Activated CD4-positive, alpha-beta T cell treated with anti-CD3 and anti-CD28 coated beads, Interleukin-2, amount 10 ng/mL, durations not matched to agents 24 days and 14 days (primary cell): ENCODE data around the gene PSMG3. TPM values are rescaled to one million over a fixed set of nuclear protein-coding genes. Genes with fewer than 3 reads are reported as not detected.

Experiments
- DNase-seq: peaks from one replicate; pipeline ENCODE4 v3.0.0; 2022
- H3K27ac Mint-ChIP-seq: one replicate; pipeline ENCODE4 v1.8.0; 2022; ENCODE audit warnings: mild to moderate bottlenecking, mixed read lengths
- H3K27me3 Mint-ChIP-seq: one replicate; pipeline ENCODE4 v1.8.0; 2022; ENCODE audit warnings: mixed read lengths
- H3K36me3 Mint-ChIP-seq: one replicate; pipeline ENCODE4 v1.8.0; 2022; ENCODE audit warnings: low read depth, mild to moderate bottlenecking, mixed read lengths
- H3K4me1 Mint-ChIP-seq: one replicate; pipeline ENCODE4 v1.8.0; 2021; ENCODE audit warnings: mixed read lengths
- H3K4me3 Mint-ChIP-seq: one replicate; pipeline ENCODE4 v1.8.0; 2022; ENCODE audit warnings: mild to moderate bottlenecking, moderate library complexity, mixed read lengths
- H3K9me3 Mint-ChIP-seq: one replicate; pipeline ENCODE4 v1.8.0; 2021; ENCODE audit warnings: mixed read lengths
- intact Hi-C: fragments of 100-400 bp; cut with micrococcal nuclease; formaldehyde crosslinking; loops from one replicate; pipeline ENCODE4 v1.15.1; 2023
- total RNA-seq: library from RNA; stranded (reverse); gene quantifications from 2 replicates; pipeline ENCODE4 v1.2.3, GENCODE V29; 2022

PSMG3 gene
- total RNA-seq, 1 donor from 2014 or later = 58.5 TPM

- Mint-ChIP-seq H3K27ac (no peak overlapping the region), H3K36me3 (peaks cover 7% of the 10 kb centered on the region), H3K4me3 (no peak overlapping the region), H3K9me3 (no peaks in the 10 kb centered on the region), H3K4me1 (no peaks in the 10 kb centered on the region), H3K27me3 (no peaks in the 10 kb centered on the region)
- DNase-seq = no peak
- intact Hi-C loops = no loop called here
These were observed 24.9 kb downstream of the PSMG3 start for GRCh38 chr7:1544896-1545416.

GRCh38 chr7:1544178-1544895 is 25.5 kb downstream of the PSMG3 start:
- Mint-ChIP-seq H3K4me1 (no peaks in the 10 kb centered on the region), H3K9me3 (no peaks in the 10 kb centered on the region), H3K27me3 (no peaks in the 10 kb centered on the region), H3K27ac (no peak overlapping the region), H3K36me3 (peaks cover 7% of the 10 kb centered on the region), H3K4me3 (no peak overlapping the region)
- DNase-seq = no peak
- intact Hi-C loops = no loop called here

- no peak for DNase-seq
- Mint-ChIP-seq H3K9me3 (no peaks in the 10 kb centered on the region), H3K4me1 (no peaks in the 10 kb centered on the region), H3K36me3 (peaks cover 7% of the 10 kb centered on the region), H3K27me3 (no peaks in the 10 kb centered on the region), H3K27ac (no peak overlapping the region), H3K4me3 (no peak overlapping the region)
- intact Hi-C loops = no loop called here
These were observed 26.0 kb downstream of the PSMG3 start for GRCh38 chr7:1543826-1544177.

- no peaks in the 10 kb centered on the region for H3K9me3 Mint-ChIP-seq
- intact Hi-C loops = no loop called here
- no peaks in the 10 kb centered on the region for H3K27me3 Mint-ChIP-seq
- peaks cover 7% of the 10 kb centered on the region for H3K36me3 Mint-ChIP-seq
- H3K4me3 Mint-ChIP-seq = no peak overlapping the region
- no peak overlapping the region for H3K27ac Mint-ChIP-seq
- no peak for DNase-seq
- H3K4me1 Mint-ChIP-seq = no peaks in the 10 kb centered on the region
These were observed 26.7 kb downstream of the PSMG3 start for GRCh38 chr7:1542841-1543747.

GRCh38 chr7:1542329-1542728 is 27.5 kb downstream of the PSMG3 start:
- Mint-ChIP-seq H3K36me3 (peaks cover 7% of the 10 kb centered on the region), H3K4me3 (no peak overlapping the region), H3K4me1 (no peaks in the 10 kb centered on the region), H3K27ac (no peak overlapping the region), H3K9me3 (no peaks in the 10 kb centered on the region), H3K27me3 (no peaks in the 10 kb centered on the region)
- DNase-seq = no peak
- intact Hi-C loops = no loop called here

GRCh38 chr7:1541431-1542162 is 28.2 kb downstream of the PSMG3 start:
- Mint-ChIP-seq H3K4me1 (no peaks in the 10 kb centered on the region), H3K27ac (no peak overlapping the region), H3K36me3 (peaks cover 8% of the 10 kb centered on the region), H3K9me3 (no peaks in the 10 kb centered on the region), H3K4me3 (no peak overlapping the region), H3K27me3 (no peaks in the 10 kb centered on the region)
- intact Hi-C loops = no loop called here
- no peak for DNase-seq

GRCh38 chr7:1540776-1541271 is 29.0 kb downstream of the PSMG3 start:
- intact Hi-C loops = no loop called here
- Mint-ChIP-seq H3K4me1 (peaks cover 2% of the 10 kb centered on the region), H3K36me3 (peaks cover 12% of the 10 kb centered on the region), H3K4me3 (no peak overlapping the region), H3K9me3 (no peaks in the 10 kb centered on the region), H3K27ac (no peak overlapping the region), H3K27me3 (no peaks in the 10 kb centered on the region)
- no peak for DNase-seq

- intact Hi-C loops = no loop called here
These were observed 29.7 kb downstream of the PSMG3 start for GRCh38 chr7:1539882-1540775.

GRCh38 chr7:1539181-1539881 is 30.5 kb downstream of the PSMG3 start:
- Mint-ChIP-seq H3K4me1 (peaks cover 2% of the 10 kb centered on the region), H3K27ac (no peak overlapping the region), H3K27me3 (no peaks in the 10 kb centered on the region), H3K4me3 (no peak overlapping the region), H3K9me3 (no peaks in the 10 kb centered on the region), H3K36me3 (peaks cover 12% of the 10 kb centered on the region)
- DNase-seq = no peak
- intact Hi-C loops = no loop called here

More at GRCh38 chr7:1539882-1540775, 29.7 kb downstream of the PSMG3 start:
- H3K4me1 Mint-ChIP-seq = peaks cover 2% of the 10 kb centered on the region
- no peaks in the 10 kb centered on the region for H3K9me3 Mint-ChIP-seq
- no peak overlapping the region for H3K27ac Mint-ChIP-seq
- no peaks in the 10 kb centered on the region for H3K27me3 Mint-ChIP-seq
- no peak overlapping the region for H3K4me3 Mint-ChIP-seq
- no peak for DNase-seq
- H3K36me3 Mint-ChIP-seq = peaks cover 12% of the 10 kb centered on the region

GRCh38 chr7:1538544-1539180 is 31.2 kb downstream of the PSMG3 start:
- no peaks in the 10 kb centered on the region for H3K27me3 Mint-ChIP-seq
- intact Hi-C loops = no loop called here

GRCh38 chr7:1537535-1538412 is 32.1 kb downstream of the PSMG3 start:
- intact Hi-C loops = no loop called here
- Mint-ChIP-seq H3K4me1 (peaks cover 13% of the 10 kb centered on the region), H3K36me3 (peaks cover 10% of the 10 kb centered on the region), H3K4me3 (no peak overlapping the region), H3K9me3 (no peaks in the 10 kb centered on the region), H3K27ac (no peak overlapping the region), H3K27me3 (no peaks in the 10 kb centered on the region)
- DNase-seq = no peak

More at GRCh38 chr7:1538544-1539180, 31.2 kb downstream of the PSMG3 start:
- H3K4me1 Mint-ChIP-seq = peaks cover 4% of the 10 kb centered on the region
- H3K9me3 Mint-ChIP-seq = no peaks in the 10 kb centered on the region
- H3K27ac Mint-ChIP-seq = no peak overlapping the region
- peaks cover 10% of the 10 kb centered on the region for H3K36me3 Mint-ChIP-seq
- H3K4me3 Mint-ChIP-seq = no peak overlapping the region
- DNase-seq = no peak
